ENCODE results near the gene WDR86.
A peak's percentile ranks its signal among the peaks of the same experiment; 100 is the strongest.

WDR86 gene

DNA sequence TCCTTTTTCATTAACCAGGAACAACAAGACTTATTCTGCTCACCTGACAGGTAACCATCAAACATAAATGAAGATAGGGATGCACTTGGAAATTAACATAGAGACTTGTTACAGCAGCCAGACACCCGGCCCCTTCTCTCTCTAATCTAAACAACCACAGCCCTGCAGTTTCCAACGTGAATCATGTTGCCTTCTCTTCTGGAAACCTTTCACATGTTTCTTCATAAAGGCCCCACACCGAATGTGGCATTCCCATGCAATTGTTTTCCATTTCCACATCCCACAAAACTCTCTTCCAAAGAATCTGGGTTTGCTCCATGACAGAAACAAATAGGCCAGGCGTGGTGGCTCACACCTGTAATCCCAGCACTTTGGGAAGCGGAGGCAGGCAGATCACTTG is 15.0 kb upstream of the WDR86 start:
- ATAC-seq, result no peak
- H3K4me3 Mint-ChIP-seq, result no peak overlapping the region
- no peak for DNase-seq (ENCODE audit: low spot score in 2 of 2)
- H3K36me3 Mint-ChIP-seq, result no peaks in the 10 kb centered on the region
- peaks cover 22% of the 10 kb centered on the region for H3K4me1 Mint-ChIP-seq
- H3K9me3 Mint-ChIP-seq, result no peaks in the 10 kb centered on the region
- H3K27ac Mint-ChIP-seq, result no peak overlapping the region

- peaks cover 13% of the 10 kb centered on the region for H3K4me1 Mint-ChIP-seq
- no peak overlapping the region for H3K27ac Mint-ChIP-seq
- ATAC-seq, result no peak
Observed at GRCh38 chr7:151423936-151424335, 14.1 kb upstream of the WDR86 start.

GRCh38 chr7:151423226-151423625 is 13.4 kb upstream of the WDR86 start:
- no peak for ATAC-seq
- no peak overlapping the region for H3K4me3 Mint-ChIP-seq
- peaks cover 6% of the 10 kb centered on the region for H3K4me1 Mint-ChIP-seq
- no peak overlapping the region for H3K27ac Mint-ChIP-seq
- no peaks in the 10 kb centered on the region for H3K36me3 Mint-ChIP-seq
- peaks cover 1% of the 10 kb centered on the region for H3K9me3 Mint-ChIP-seq
- no peak for DNase-seq (ENCODE audit: low spot score in 2 of 2)

More at GRCh38 chr7:151423936-151424335, 14.1 kb upstream of the WDR86 start:
- H3K9me3 Mint-ChIP-seq, result no peaks in the 10 kb centered on the region
- no peak for DNase-seq (ENCODE audit: low spot score in 2 of 2)
- no peak overlapping the region for H3K4me3 Mint-ChIP-seq
- no peaks in the 10 kb centered on the region for H3K36me3 Mint-ChIP-seq

DNA sequence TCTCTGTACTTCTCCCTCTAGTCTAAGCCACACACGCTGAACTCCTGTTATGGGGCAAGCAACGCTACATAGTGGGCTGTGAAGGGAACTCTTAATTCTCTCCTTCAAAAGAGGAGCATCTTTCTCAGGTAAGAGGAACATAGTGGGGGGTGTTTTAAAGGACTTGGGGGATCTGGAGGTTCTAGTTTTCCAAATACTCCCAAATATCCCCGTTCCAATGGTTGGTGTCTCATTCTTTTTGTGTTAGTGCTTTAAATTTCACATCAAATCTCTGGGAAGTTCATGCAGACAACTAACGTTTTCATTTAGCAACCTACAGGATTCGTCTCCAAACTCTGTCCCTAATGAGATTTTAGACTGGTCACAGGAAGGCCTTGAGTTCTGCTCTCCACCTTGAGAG is 12.4 kb upstream of the WDR86 start:
- ATAC-seq, result no peak
- Mint-ChIP-seq H3K4me3 (no peak overlapping the region), H3K27ac (no peak overlapping the region), H3K4me1 (no peaks in the 10 kb centered on the region), H3K9me3 (peaks cover 3% of the 10 kb centered on the region), H3K36me3 (no peaks in the 10 kb centered on the region)
- DNase-seq (ENCODE audit: low spot score in 2 of 2), result no peak

GRCh38 chr7:151420144-151420543 is 10.3 kb upstream of the WDR86 start:
- peaks cover 3% of the 10 kb centered on the region for H3K9me3 Mint-ChIP-seq
- DNase-seq (ENCODE audit: low spot score in 2 of 2) (no peak), ATAC-seq (no peak)
- H3K4me3 Mint-ChIP-seq, result no peak overlapping the region
- no peak overlapping the region for H3K27ac Mint-ChIP-seq
- H3K4me1 Mint-ChIP-seq, result no peaks in the 10 kb centered on the region
- no peaks in the 10 kb centered on the region for H3K36me3 Mint-ChIP-seq

DNA sequence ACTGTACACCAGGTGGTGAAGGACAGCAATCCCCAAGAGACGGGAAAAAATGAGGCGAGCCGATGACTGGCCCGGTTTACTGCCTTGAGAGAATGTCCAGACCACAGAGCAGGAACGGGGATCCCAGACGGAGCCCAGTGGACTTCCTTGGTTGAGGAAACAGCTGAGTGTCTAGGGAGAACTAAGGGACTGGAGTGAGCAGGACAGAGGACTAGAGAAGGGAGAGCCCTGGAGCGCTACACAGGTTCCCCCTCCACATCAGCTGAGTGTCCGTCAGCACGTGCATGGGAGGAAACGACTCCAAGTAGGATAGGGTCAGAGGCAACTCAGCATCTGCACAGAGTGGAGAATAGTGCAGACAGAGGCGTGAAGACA is 7.1 kb upstream of the WDR86 start:
- no peak overlapping the region for H3K4me3 Mint-ChIP-seq
- H3K4me1 Mint-ChIP-seq, result peaks cover 24% of the 10 kb centered on the region
- ATAC-seq (no peak), DNase-seq (ENCODE audit: low spot score in 2 of 2) (no peak)
- peaks cover 3% of the 10 kb centered on the region for H3K9me3 Mint-ChIP-seq
- no peaks in the 10 kb centered on the region for H3K36me3 Mint-ChIP-seq
- H3K27ac Mint-ChIP-seq, result no peak overlapping the region

DNA sequence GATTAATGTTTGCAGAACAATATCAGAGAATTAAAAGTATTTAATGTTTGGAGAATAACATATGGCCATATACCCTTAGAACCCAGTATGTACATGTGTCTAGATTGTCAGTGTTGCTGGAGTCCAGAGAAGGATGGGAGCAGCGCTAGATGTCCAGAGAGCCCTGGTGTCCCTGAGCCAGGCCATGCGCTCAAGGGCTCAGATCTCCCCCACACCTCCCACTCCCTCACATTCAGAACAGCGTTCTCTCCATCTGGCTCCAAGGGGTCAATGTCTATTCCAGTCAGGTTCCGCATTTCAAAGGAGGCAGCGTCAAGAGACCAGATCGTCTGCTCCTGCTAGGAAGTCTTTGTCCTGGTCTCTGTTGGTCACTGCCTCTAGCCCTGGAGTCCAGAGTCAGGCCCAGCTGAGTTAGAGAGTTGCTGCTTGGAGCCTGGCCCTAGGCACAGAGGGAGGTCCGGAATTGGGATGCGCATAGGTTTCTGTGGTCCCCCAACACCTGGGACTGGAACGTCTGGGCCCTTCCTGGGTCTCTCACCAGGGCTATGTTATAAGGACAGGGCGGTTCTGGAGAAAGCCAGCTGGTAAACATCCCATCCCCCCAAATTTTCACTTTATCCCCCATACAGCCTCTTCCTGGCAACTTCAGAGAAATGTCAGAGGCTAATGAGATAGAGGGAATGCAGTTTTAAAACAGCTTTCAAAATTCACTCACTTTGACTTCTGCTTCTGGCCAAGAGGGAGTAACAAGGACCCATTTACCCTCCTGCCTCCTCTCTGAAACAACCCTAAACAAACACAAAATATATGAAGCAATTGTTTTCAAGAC is 6.5 kb upstream of the WDR86 start:
- ATAC-seq (no peak), DNase-seq (ENCODE audit: low spot score in 2 of 2) (no peak)
- Mint-ChIP-seq H3K36me3 (no peaks in the 10 kb centered on the region), H3K27ac (no peak overlapping the region), H3K9me3 (peaks cover 3% of the 10 kb centered on the region), H3K4me3 (no peak overlapping the region), H3K4me1 (peaks cover 27% of the 10 kb centered on the region)

- no peak for DNase-seq (ENCODE audit: low spot score in 2 of 2)
- H3K27ac Mint-ChIP-seq, result no peak overlapping the region
- H3K9me3 Mint-ChIP-seq, result peaks cover 3% of the 10 kb centered on the region
- H3K4me1 Mint-ChIP-seq, result peaks cover 35% of the 10 kb centered on the region
- no peaks in the 10 kb centered on the region for H3K36me3 Mint-ChIP-seq
- no peak overlapping the region for H3K4me3 Mint-ChIP-seq
- no peak for ATAC-seq
Observed at GRCh38 chr7:151415375-151416105, 5.7 kb upstream of the WDR86 start.

DNA sequence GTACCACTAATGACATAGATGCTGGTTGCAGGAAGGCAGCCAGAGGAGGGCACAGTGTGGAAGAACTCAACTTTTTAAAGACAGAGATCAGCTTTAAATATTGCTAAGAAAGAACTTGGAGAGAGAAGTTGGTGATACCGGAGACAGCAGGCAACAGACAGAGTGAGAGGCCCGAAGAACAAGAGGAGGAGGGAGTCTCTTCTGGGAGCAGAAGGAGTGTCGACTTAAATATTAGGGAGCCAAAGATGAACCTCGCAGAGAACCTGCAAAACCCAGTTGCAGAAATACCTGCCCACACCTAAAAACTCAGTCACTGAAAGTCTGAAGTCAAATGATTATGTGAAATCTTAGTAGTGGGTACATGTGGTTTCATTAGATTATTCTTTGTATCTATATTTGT is 3.4 kb upstream of the WDR86 start:
- Mint-ChIP-seq H3K27ac (no peak overlapping the region), H3K4me1 (peaks cover 44% of the 10 kb centered on the region), H3K36me3 (peaks cover 7% of the 10 kb centered on the region), H3K9me3 (peaks cover 2% of the 10 kb centered on the region), H3K4me3 (no peak overlapping the region)
- ATAC-seq, result no peak
- DNase-seq (ENCODE audit: low spot score in 2 of 2), result no peak

- H3K4me1 Mint-ChIP-seq, result peaks cover 44% of the 10 kb centered on the region
- ATAC-seq (no peak), DNase-seq (ENCODE audit: low spot score in 2 of 2) (no peak)
- H3K4me3 Mint-ChIP-seq, result no peak overlapping the region
- H3K36me3 Mint-ChIP-seq, result peaks cover 7% of the 10 kb centered on the region
- no peak overlapping the region for H3K27ac Mint-ChIP-seq
- H3K9me3 Mint-ChIP-seq, result no peaks in the 10 kb centered on the region
Observed at GRCh38 chr7:151412318-151412717, 2.5 kb upstream of the WDR86 start.

GRCh38 chr7:151411551-151411950 is 1.7 kb upstream of the WDR86 start:
- H3K4me3 Mint-ChIP-seq, result no peak overlapping the region
- peaks cover 44% of the 10 kb centered on the region for H3K4me1 Mint-ChIP-seq
- H3K9me3 Mint-ChIP-seq, result no peaks in the 10 kb centered on the region
- no peak overlapping the region for H3K27ac Mint-ChIP-seq
- DNase-seq (ENCODE audit: low spot score in 2 of 2), result no peak
- peaks cover 7% of the 10 kb centered on the region for H3K36me3 Mint-ChIP-seq
- ATAC-seq, result no peak

DNA sequence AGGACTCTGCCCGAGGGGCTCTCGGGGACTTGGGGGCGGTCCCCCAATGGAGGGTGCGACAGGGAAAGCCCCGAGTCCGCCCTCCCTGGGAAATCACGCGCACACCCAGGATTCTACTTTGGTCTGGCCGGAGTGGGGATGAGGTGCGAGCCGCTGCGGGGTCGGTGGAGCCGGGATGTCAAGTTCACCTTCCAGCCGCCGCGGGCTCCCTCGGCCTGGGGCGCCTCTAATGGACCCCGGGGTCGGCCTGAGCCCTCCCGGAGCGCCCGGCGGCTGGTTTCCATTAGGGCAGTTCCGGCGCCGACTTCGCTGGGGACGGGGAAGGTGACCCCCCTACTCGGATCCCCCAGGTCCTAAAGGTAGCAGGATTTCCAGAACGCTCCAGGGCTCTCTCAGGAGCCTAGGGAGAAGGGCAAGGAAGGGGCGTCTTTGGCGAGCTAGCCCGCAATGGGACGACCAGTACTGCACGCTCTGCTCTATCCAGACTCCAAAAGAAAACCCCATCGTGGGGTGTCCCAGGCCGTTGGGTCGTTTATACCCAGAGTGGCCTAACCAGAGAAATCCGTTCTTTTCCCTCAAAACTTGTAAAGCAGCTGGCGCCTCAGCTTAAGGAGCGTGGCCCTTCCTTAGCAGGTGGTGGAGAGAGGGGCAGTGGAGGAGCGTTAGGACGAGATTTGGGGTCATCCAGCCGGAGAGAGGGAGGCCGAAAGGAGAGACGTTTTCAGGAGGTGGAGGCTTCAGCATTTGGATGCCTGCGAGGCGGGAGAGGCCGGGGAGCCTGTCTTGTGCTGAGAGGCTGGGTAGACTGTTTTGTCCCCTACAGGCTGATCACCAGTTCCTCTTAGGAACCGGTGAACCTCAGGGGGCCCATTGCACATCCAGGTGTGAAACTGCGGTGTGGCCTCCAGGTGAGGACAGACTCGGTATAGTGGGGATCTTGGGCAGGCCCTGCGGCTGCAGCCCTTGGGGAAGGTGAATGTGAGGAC is 860 bp upstream of the WDR86 start:
- peak overlapping the region; percentile 73 for H3K4me3 Mint-ChIP-seq
- H3K27ac Mint-ChIP-seq, result no peak overlapping the region
- no peaks in the 10 kb centered on the region for H3K9me3 Mint-ChIP-seq
- peaks cover 45% of the 10 kb centered on the region for H3K4me1 Mint-ChIP-seq
- DNase-seq (ENCODE audit: low spot score in 2 of 2) (no peak), ATAC-seq (no peak)
- H3K36me3 Mint-ChIP-seq, result peaks cover 7% of the 10 kb centered on the region

DNA sequence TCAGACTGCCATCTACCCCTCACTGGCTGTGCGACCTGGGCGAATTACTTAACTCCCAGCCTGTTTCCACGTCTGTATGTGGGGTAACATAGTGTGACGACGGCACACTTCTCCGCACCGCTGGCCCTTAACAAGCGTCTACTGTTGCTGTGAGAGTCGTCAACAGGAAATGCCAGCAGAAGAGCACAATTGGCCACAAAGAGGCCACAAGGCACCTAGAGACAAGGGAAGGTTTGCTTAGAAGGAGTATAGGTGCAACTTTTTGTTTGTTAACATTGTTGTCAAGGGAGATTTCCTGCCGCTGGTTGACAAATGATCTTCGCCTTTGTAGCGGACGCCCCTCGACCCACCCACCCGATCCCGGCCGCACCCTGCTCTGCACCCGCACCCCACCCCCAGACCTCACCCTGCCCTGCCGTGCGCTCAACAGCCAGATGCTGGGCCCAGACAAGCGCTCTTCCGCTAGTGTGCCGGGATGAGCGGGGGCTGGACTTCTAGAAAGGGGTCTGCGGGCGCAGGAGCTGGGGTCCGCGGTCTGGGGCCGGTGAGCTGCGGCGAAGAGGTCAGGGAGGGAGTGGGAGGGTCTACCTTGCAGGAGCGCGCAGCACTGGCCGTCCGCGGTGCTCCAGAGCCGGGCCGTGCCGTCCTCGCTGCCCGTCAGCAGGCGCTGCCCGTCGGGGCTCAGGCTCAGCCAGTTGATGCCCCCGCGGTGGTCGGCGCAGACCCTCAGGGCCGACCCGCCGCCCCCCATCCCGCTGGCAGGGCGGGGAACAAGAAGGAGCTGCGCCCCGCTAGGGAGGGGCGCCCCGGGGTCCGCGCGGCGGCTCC is 785 bp downstream of the WDR86 start:
- H3K36me3 Mint-ChIP-seq, result peaks cover 7% of the 10 kb centered on the region
- peak overlapping the region; percentile 73 for H3K4me3 Mint-ChIP-seq
- ATAC-seq (peak; percentile 75), DNase-seq (ENCODE audit: low spot score in 2 of 2) (no peak)
- no peaks in the 10 kb centered on the region for H3K9me3 Mint-ChIP-seq
- peaks cover 42% of the 10 kb centered on the region for H3K4me1 Mint-ChIP-seq
- H3K27ac Mint-ChIP-seq, result peak overlapping the region; percentile 76

- DNase-seq (ENCODE audit: low spot score in 2 of 2) (no peak), ATAC-seq (no peak)
- peaks cover 7% of the 10 kb centered on the region for H3K36me3 Mint-ChIP-seq
- peak overlapping the region; percentile 73 for H3K4me3 Mint-ChIP-seq
- H3K9me3 Mint-ChIP-seq, result no peaks in the 10 kb centered on the region
- H3K4me1 Mint-ChIP-seq, result peaks cover 38% of the 10 kb centered on the region
- H3K27ac Mint-ChIP-seq, result peak overlapping the region; percentile 76
Observed at GRCh38 chr7:151408498-151408838, 1.4 kb downstream of the WDR86 start.
